Parathyroid adenoma (tissue), 2 donors: ENCODE data around the gene TBC1D16.

Experiments
- H2AFZ ChIP-seq: fragments of 300-600 bp; sonication (generic); one replicate; pipeline ENCODE4 v1.7.0; 2017; ENCODE audit warnings: antibody characterized with exemption, mild to moderate bottlenecking
- H3K27ac ChIP-seq: fragments of 300-600 bp; sonication (generic); one replicate; pipeline ENCODE4 v1.7.0; 2017
- H3K27me3 ChIP-seq: fragments of 300-600 bp; sonication (generic); one replicate; pipeline ENCODE4 v1.7.0; 2017; ENCODE audit warnings: low read length; ENCODE audit not compliant: control insufficient read depth, insufficient read depth
- H3K36me3 ChIP-seq: fragments of 300-600 bp; sonication (generic); one replicate; pipeline ENCODE4 v1.7.0; 2017; ENCODE audit warnings: low read length; ENCODE audit not compliant: control insufficient read depth, insufficient read depth
- H3K4me1 ChIP-seq: fragments of 300-600 bp; sonication (generic); one replicate; pipeline ENCODE4 v1.7.0; 2017; ENCODE audit warnings: control low read depth
- H3K4me2 ChIP-seq: fragments of 300-600 bp; sonication (generic); one replicate; pipeline ENCODE4 v1.7.0; 2017; ENCODE audit warnings: low read length
- H3K4me3 ChIP-seq: fragments of 300-600 bp; sonication (generic); one replicate; pipeline ENCODE4 v1.7.0; 2017; ENCODE audit warnings: low read depth, low read length
- H3K79me2 ChIP-seq: fragments of 300-600 bp; sonication (generic); one replicate; pipeline ENCODE4 v1.7.0; 2017; ENCODE audit warnings: control low read depth
- H3K9ac ChIP-seq: fragments of 300-600 bp; sonication (generic); one replicate; pipeline ENCODE4 v1.7.0; 2017; ENCODE audit warnings: mild to moderate bottlenecking
- H3K9me3 ChIP-seq: fragments of 300-600 bp; sonication (generic); one replicate; pipeline ENCODE4 v1.7.0; 2017; ENCODE audit warnings: low read length; ENCODE audit not compliant: control insufficient read depth
- TF ChIP-seq, protein P1 (sequence below): fragments of 300-600 bp; sonication (generic); IDR thresholded peaks from one replicate; pipeline ENCODE4 v1.7.0; 2017; ENCODE audit warnings: antibody characterized with exemption, mild to moderate bottlenecking
- donor health status: primary hyperparathyroidism.

The TBC1D16 gene

DNA sequence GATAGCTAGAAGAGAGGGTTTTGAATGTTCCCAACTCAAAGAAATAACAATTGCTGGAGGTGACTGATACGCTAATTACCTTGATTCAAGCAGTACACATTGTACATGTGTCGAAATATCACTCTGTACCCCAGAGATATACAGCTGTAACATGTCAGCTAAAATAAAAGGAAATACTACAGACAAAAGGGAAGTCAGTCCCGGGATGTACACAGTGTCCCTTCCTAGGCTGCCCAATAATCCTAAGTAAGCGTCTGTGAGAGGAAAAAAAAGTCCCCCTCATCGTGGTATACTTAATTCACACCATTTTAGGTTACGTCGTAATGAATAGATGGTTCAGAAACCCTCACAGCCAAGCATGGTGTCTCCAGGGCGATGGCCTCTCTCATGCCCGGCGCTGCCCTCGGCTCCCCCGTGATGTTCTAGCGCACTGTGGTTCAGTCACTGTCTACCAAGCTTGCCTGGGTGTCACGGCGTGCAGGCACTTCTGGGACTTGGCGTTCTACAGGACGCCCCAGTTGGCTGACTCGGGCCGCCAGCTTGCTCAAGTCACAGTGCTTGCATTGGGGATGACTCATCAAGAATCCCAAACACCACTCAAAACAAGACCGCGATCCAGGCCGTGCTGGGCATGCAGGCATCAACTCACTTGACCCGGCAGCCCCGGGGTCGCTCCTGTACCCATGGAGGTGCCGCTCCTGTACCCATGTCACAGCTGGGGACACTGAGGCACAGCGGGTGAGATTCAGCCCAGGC, 28.3 kb upstream of the TBC1D16 start:
- Histone ChIP-seq H3K27me3 (no peaks in the 10 kb centered on the region), H3K4me3 (no peak overlapping the region), H3K9me3 (no peaks in the 10 kb centered on the region), H3K4me2 (no peak overlapping the region), H3K36me3 (no peaks in the 10 kb centered on the region), H2AFZ (no peak overlapping the region), H3K79me2 (no peaks in the 10 kb centered on the region), H3K27ac (no peak overlapping the region), H3K9ac (no peak overlapping the region), H3K4me1 (peaks cover 6% of the 10 kb centered on the region)
- TF ChIP-seq, protein P1, sequence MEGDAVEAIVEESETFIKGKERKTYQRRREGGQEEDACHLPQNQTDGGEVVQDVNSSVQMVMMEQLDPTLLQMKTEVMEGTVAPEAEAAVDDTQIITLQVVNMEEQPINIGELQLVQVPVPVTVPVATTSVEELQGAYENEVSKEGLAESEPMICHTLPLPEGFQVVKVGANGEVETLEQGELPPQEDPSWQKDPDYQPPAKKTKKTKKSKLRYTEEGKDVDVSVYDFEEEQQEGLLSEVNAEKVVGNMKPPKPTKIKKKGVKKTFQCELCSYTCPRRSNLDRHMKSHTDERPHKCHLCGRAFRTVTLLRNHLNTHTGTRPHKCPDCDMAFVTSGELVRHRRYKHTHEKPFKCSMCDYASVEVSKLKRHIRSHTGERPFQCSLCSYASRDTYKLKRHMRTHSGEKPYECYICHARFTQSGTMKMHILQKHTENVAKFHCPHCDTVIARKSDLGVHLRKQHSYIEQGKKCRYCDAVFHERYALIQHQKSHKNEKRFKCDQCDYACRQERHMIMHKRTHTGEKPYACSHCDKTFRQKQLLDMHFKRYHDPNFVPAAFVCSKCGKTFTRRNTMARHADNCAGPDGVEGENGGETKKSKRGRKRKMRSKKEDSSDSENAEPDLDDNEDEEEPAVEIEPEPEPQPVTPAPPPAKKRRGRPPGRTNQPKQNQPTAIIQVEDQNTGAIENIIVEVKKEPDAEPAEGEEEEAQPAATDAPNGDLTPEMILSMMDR, result no peak

DNA sequence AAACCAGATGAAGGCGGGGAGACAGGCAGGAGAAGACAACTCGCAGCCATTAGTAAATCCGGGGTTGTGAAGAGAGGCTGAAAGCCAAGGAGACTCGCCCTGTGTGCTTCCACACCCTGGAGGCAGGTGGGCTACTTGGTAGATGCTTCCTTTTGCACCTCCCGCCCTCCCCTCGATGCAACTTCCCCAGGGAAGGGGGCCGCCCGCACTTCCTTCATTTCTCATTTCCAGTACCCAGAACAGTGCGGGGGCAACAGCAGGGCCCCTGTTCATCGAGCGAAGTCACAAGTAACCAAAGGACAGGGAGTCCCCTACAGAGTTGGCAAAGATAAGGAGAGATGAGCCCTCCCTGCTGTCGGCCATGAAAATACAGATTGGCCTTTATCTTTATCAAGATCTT, 25.7 kb upstream of the TBC1D16 start:
- no peaks in the 10 kb centered on the region for H3K9me3 ChIP-seq
- no peaks in the 10 kb centered on the region for H3K4me1 ChIP-seq
- TF ChIP-seq, protein P1, result no peak
- no peaks in the 10 kb centered on the region for H3K27me3 ChIP-seq
- no peaks in the 10 kb centered on the region for H3K36me3 ChIP-seq
- no peak overlapping the region for H3K27ac ChIP-seq
- H3K9ac ChIP-seq, result no peak overlapping the region
- no peak overlapping the region for H2AFZ ChIP-seq
- H3K79me2 ChIP-seq, result no peaks in the 10 kb centered on the region
- no peak overlapping the region for H3K4me2 ChIP-seq
- no peak overlapping the region for H3K4me3 ChIP-seq

DNA sequence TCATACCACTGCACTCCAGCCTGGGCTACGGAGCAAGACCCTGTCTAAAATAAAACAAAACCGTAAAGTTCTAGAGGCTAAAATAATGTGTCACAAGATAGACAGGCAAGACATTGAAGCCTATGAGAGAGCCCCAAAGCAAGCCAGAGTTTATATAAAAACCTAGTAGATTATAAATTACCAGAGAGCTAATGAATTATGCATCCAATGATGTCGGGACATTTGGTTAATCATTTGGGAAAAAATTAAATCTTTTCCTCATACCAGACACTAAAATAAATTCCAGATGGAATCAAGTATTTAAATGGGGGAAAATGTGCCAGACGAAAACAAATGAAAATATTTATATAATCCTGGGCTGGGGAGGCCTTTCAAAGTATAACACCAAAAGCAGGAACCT, 25.0 kb upstream of the TBC1D16 start:
- no peaks in the 10 kb centered on the region for H3K27me3 ChIP-seq
- no peak overlapping the region for H3K4me2 ChIP-seq
- H3K79me2 ChIP-seq, result no peaks in the 10 kb centered on the region
- no peak overlapping the region for H3K27ac ChIP-seq
- H3K4me3 ChIP-seq, result no peak overlapping the region
- no peaks in the 10 kb centered on the region for H3K4me1 ChIP-seq
- H3K9ac ChIP-seq, result no peak overlapping the region
- no peaks in the 10 kb centered on the region for H3K36me3 ChIP-seq
- H2AFZ ChIP-seq, result no peak overlapping the region
- TF ChIP-seq, protein P1, result no peak
- no peaks in the 10 kb centered on the region for H3K9me3 ChIP-seq

DNA sequence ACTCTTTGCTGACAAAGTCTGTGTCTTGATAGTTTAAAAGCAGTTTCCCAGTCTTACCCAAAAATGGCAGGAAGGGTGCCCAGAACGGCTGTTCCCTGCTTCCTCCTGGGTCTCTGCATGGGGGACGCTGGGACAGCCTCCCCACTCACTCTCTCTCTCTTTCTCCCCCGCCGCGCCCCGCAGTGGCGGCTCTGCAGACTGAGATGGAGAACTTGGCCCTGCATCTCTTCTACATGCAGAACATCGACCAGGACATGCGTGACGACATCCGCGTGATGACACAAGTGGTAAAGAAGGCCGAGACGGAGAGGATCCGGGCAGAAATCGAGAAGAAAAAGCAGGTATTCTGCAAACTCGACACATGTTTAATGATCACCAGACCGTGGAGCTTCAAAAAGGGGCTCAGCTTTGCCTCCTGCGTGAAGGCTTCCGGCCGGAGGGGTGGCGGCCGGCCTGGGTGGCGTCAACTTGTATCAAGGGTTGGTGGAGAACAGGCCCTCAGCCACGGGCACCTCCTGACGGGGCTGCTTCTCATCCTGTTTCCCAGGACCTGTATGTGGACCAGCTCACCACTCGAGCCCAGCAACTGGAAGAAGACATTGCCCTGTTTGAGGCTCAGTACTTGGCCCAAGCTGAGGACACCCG, 22.8 kb upstream of the TBC1D16 start:
- no peak overlapping the region for H2AFZ ChIP-seq
- TF ChIP-seq, protein P1, result no peak
- no peaks in the 10 kb centered on the region for H3K27me3 ChIP-seq
- H3K9ac ChIP-seq, result no peak overlapping the region
- H3K4me3 ChIP-seq, result no peak overlapping the region
- no peaks in the 10 kb centered on the region for H3K79me2 ChIP-seq
- no peaks in the 10 kb centered on the region for H3K36me3 ChIP-seq
- H3K27ac ChIP-seq, result no peak overlapping the region
- H3K4me1 ChIP-seq, result no peaks in the 10 kb centered on the region
- no peak overlapping the region for H3K4me2 ChIP-seq
- no peaks in the 10 kb centered on the region for H3K9me3 ChIP-seq
